ENCODE results near the gene SNX20. TPM values are rescaled to one million over a fixed set of nuclear protein-coding genes. Genes with fewer than 3 reads are reported as not detected.

Gene SNX20, protein sequence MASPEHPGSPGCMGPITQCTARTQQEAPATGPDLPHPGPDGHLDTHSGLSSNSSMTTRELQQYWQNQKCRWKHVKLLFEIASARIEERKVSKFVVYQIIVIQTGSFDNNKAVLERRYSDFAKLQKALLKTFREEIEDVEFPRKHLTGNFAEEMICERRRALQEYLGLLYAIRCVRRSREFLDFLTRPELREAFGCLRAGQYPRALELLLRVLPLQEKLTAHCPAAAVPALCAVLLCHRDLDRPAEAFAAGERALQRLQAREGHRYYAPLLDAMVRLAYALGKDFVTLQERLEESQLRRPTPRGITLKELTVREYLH
- total RNA-seq = 0.25 TPM in 1 of 2 replicates, not detected in the other

DNA sequence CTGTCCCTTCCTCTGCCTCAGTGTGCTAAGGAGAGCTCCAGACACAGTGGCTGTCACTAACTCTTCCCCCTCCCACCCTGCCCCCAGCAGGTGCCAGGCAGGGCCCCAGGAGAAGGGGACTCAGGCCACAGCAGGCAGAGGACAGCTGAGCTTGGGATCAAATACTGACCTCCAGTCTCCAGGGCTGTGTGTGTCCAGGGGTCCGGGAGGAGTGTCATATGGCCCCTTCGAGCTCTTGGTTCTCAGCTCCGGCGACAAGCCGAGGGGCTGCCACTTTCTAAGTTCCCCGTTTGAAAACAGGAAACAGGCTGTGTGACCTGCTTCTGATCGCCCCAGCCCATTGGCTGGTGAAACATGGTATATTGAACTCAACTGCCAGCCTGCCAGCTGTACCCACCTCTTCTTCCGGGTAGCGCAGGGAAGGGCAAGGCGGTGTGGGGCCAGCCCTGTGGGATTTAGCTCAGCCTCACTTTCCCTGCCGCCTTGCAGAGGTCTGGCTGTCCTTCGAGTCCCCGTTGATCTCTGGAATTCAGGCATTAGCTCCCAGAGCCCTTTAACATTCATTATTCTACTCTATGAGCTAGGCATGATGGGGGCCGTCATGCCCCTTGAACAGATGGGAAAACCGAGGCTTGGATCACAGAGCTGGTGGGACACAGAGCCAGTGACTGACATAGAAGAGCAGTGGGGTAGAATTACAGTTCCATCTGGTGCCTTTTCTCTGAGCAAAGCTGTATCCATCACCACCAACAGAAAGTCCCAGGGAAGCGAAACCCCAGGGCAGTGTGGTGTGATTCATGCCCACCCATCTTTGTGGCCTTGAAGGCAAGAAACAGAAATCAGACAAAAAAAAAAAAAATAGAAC lies at the start of gene SNX20:
Gene SNX20 (minus strand): TSS at position 292 of the 865 bp plus-strand sequence. CDS start 3,786 bp downstream, outside the sequence.

DNA sequence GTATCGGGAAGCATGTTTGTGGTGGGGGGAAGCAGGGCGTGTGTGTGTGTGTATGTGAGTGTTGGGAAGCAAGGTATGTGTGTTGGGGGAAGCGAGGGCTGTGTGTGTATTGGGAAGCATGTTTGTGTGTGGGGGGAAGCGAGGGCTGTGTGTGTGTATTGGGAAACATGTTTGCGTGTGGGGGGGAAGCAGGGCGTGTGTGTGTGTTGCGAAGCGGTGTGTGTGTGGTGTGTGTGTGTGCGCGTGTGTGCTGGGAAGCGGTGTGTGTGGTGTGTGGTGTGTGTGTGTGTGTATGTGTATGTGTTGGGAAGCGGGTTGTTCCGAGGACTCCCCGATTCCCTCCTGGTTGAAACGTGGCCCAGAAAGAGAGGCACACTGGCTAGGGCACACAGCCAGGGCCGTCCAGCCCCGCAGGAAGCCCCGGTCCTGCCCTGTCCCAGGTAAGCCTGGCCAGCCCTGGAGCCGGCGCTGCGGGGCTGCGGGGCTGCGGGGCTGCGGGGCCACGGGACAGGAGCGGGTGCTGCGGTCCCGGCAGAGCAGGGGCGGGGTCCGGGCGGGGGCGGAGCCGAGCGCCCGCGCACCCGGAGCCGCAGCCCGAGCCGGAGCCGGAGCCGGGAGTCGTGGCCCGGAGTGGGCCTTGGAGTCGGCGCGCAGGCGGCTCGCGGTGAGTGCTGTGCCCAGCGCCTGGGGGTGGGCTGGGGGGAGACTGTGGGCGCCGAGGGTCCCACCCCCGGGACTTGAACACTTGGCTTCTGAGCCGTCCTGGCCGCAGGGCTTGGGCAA lies 12.1 kb upstream of the SNX20 start, which contains the start of gene NOD2:
Gene NOD2 (plus strand): TSS at position 608 of the 783 bp plus-strand sequence. CDS start 5,890 bp downstream, outside the sequence.

Other genes with a start within 250 kb of the SNX20 start
- under 0.01 TPM in 1 of 2 replicates, not detected in the other for gene NKD1, start 132.9 kb downstream of the SNX20 start, total RNA-seq
- gene NOD2, start 12.3 kb upstream of the SNX20 start, total RNA-seq = 0.16 and 2.1 TPM in 2 replicates
- gene CYLD, start 60.8 kb upstream of the SNX20 start, total RNA-seq = 21.4 and 61.4 TPM in 2 replicates

All from bladder microvascular endothelial cell (primary cell).